ENCODE data around the gene CABLES1. TPM values are rescaled to one million over a fixed set of nuclear protein-coding genes. Genes with fewer than 3 reads are reported as not detected.
A peak's percentile ranks its signal among the peaks of the same experiment; 100 is the strongest.

Gene CABLES1
- polyA plus RNA-seq, 1 of the 3 experiments (the other 2 are of a cell fraction) = 2.2 TPM

GRCh38 chr18:23166891-23167541 is 31.7 kb downstream of the CABLES1 start:
- H3K27me3 ChIP-seq (ENCODE audit: insufficient read depth) = no peaks in the 10 kb centered on the region
- 53% methylated on average over 7 of the region's 7 CpGs for WGBS (ENCODE audit: low lambda C conversion rate)
- TF ChIP-seq TAF1 (IDR thresholded peaks at IDR 0.05; ENCODE audit: borderline replicate concordance, low read depth, low read length) (no peak), CHD2 (IDR thresholded peaks at IDR 0.05; ENCODE audit: low read length, partially characterized antibody) (no peak), EP300 (IDR thresholded peaks at IDR 0.05; ENCODE audit: borderline replicate concordance in 1 of 2, low read depth in 1 of 2, low read length in 1 of 2) (no peak), RXRA (IDR thresholded peaks at IDR 0.05; ENCODE audit: borderline replicate concordance, low read depth) (no peak), MXI1 (IDR thresholded peaks at IDR 0.05; ENCODE audit: low read depth, low read length) (no peak), FOSL2 (IDR thresholded peaks at IDR 0.05; ENCODE audit: borderline replicate concordance, low read depth) (no peak), FOXJ3 (CRISPR knock-in tag; IDR thresholded peaks at IDR 0.05) (no peak), NFIC (IDR thresholded peaks at IDR 0.05; ENCODE audit: borderline replicate concordance) (no peak), CTCF (IDR thresholded peaks at IDR 0.05) (no peak), MEF2A (IDR thresholded peaks at IDR 0.05; ENCODE audit: borderline replicate concordance, low read depth) (no peak), RAD21 (IDR thresholded peaks at IDR 0.05; ENCODE audit: low read length) (no peak), ELF1 (IDR thresholded peaks at IDR 0.05) (no peak), YY1 (IDR thresholded peaks at IDR 0.05; ENCODE audit: low read depth) (no peak), JUND (IDR thresholded peaks at IDR 0.05) (no peak), IRF3 (IDR thresholded peaks at IDR 0.05; ENCODE audit: low read depth, low read length) (no peak), FOXM1 (IDR thresholded peaks at IDR 0.05; ENCODE audit: low read depth) (no peak)
- TF ChIP-seq, protein P1, sequence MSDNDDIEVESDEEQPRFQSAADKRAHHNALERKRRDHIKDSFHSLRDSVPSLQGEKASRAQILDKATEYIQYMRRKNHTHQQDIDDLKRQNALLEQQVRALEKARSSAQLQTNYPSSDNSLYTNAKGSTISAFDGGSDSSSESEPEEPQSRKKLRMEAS (IDR thresholded peaks at IDR 0.05; ENCODE audit: low read depth) = no peak
- TF ChIP-seq, protein P2, sequence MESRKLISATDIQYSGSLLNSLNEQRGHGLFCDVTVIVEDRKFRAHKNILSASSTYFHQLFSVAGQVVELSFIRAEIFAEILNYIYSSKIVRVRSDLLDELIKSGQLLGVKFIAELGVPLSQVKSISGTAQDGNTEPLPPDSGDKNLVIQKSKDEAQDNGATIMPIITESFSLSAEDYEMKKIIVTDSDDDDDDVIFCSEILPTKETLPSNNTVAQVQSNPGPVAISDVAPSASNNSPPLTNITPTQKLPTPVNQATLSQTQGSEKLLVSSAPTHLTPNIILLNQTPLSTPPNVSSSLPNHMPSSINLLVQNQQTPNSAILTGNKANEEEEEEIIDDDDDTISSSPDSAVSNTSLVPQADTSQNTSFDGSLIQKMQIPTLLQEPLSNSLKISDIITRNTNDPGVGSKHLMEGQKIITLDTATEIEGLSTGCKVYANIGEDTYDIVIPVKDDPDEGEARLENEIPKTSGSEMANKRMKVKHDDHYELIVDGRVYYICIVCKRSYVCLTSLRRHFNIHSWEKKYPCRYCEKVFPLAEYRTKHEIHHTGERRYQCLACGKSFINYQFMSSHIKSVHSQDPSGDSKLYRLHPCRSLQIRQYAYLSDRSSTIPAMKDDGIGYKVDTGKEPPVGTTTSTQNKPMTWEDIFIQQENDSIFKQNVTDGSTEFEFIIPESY (IDR thresholded peaks at IDR 0.05; ENCODE audit: borderline replicate concordance, low read depth) = no peak
- ChIA-PET CTCF (interaction anchor here (0.7 to 1.0 kb wide), 3 partner anchors 13 to 35 kb away, joined by 3 read pairs; no protein-coding TSS in a partner anchor), POLR2A (no interaction called here)
- no peak overlapping the region for H2AFZ ChIP-seq (ENCODE audit: low read depth)
- H3K9ac ChIP-seq = no peak overlapping the region
- no peaks in the 10 kb centered on the region for H3K9me3 ChIP-seq
- peaks cover 34% of the 10 kb centered on the region; the same call in 1 of the 2 replicates for H3K79me2 ChIP-seq (ENCODE audit: insufficient read depth)
- H3K36me3 ChIP-seq (replicated peaks in 1 of 2; ENCODE audit: control insufficient read depth in 1 of 2, insufficient read depth in 2 of 2, low read length in 1 of 2) = no peaks in the 10 kb centered on the region
- H3F3A ChIP-seq (replicated peaks; ENCODE audit: insufficient read depth) = peaks cover 3% of the 10 kb centered on the region
- no peak overlapping the region for H3K4me2 ChIP-seq
- H4K20me1 ChIP-seq (ENCODE audit: insufficient read depth) = no peaks in the 10 kb centered on the region; the same call in 1 of the 2 replicates
- H3K9me2 ChIP-seq = no peaks in the 10 kb centered on the region
- peak overlapping the region in 1 of 2 experiments; percentile 62; a peak in 1 of 4 replicates for H3K27ac ChIP-seq (ENCODE audit: low read depth in 2 of 2, low read length in 1 of 2)
- H3K4me3 ChIP-seq (ENCODE audit: low read depth in 2 of 2, low read length in 1 of 2) = no peak overlapping the region
- DNase-seq = peak; percentile 63
- H3K4me1 ChIP-seq (ENCODE audit: control insufficient read depth in 1 of 2, insufficient read depth in 2 of 2, low read depth in 1 of 2, low read length in 1 of 2) = peaks cover 0 to 15% of the 10 kb centered on the region in 2 experiments; a peak in 1 of 4 replicates
